Fibroblast of lung (primary cell): ENCODE measurements around the gene HIVEP3.

Experiments used
- EZH2 ChIP-seq: IDR thresholded peaks from 2 replicates; pipeline ENCODE4 v1.5.1; 2012; ENCODE audit warnings: low read length, control low read depth, mild to moderate bottlenecking; ENCODE audit errors: missing control alignments
- TF ChIP-seq, protein P1 (sequence below), 2 donors: IDR thresholded peaks in 1 of 2; conservative IDR thresholded peaks in 1 of 2; 1 replicate in 1 of 2; 2 replicates in 1 of 2; pipeline ENCODE4 v1.5.1; 2011 to 2012; ENCODE audit warnings: low read length in 2 of 2, control low read depth in 1 of 2, inconsistent platforms in 1 of 2, low read depth in 1 of 2, mild to moderate bottlenecking in 1 of 2

DNA sequence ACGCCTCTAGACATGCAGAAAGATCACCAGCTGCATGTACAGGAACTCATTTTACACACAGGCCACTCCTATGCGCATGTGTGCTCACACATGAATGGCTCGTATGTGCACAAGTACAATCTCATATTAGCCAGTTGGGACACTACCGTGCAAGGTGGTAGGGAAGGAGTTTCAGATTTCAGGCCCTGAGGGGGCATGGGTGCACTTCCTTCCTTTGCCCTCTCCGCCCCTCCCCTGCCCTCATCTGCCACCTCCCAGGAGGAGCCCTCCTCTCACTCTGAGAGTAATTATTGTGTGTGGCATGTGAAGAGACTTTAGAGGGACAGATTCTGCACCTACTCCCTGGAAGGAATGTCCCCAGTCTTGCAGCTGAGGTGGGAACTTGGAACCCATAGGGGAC is 449.0 kb downstream of the HIVEP3 start:
- TF ChIP-seq, protein P1, sequence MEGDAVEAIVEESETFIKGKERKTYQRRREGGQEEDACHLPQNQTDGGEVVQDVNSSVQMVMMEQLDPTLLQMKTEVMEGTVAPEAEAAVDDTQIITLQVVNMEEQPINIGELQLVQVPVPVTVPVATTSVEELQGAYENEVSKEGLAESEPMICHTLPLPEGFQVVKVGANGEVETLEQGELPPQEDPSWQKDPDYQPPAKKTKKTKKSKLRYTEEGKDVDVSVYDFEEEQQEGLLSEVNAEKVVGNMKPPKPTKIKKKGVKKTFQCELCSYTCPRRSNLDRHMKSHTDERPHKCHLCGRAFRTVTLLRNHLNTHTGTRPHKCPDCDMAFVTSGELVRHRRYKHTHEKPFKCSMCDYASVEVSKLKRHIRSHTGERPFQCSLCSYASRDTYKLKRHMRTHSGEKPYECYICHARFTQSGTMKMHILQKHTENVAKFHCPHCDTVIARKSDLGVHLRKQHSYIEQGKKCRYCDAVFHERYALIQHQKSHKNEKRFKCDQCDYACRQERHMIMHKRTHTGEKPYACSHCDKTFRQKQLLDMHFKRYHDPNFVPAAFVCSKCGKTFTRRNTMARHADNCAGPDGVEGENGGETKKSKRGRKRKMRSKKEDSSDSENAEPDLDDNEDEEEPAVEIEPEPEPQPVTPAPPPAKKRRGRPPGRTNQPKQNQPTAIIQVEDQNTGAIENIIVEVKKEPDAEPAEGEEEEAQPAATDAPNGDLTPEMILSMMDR (conservative IDR thresholded peaks at IDR 0.05 in 1 of 2, IDR thresholded peaks at IDR 0.05 in 1 of 2; ENCODE audit: low read depth in 1 of 2, low read length in 2 of 2): no peak
- no peak for TF ChIP-seq EZH2
